Endothelial cell of umbilical vein (primary cell): ENCODE measurements around the gene LILRA1.

Source experiments
- CTCF ChIP-seq, 2 donors: IDR thresholded peaks; 1 replicate in 1 of 2; 2 replicates in 1 of 2; pipeline ENCODE4 v1.5.1; 2011; ENCODE audit warnings: low read length in 2 of 2, mild to moderate bottlenecking in 2 of 2, moderate library complexity in 2 of 2, control low read depth in 1 of 2, inconsistent platforms in 1 of 2, low read depth in 1 of 2; ENCODE audit not compliant: insufficient read depth in 1 of 2; ENCODE audit errors: extremely low read depth in 1 of 2
- EZH2 ChIP-seq: IDR thresholded peaks from 2 replicates; pipeline ENCODE4 v1.6.1; 2012; ENCODE audit warnings: borderline replicate concordance, low read depth, mild to moderate bottlenecking, moderate library complexity, low read length, inconsistent platforms; ENCODE audit not compliant: severe bottlenecking
- FOS ChIP-seq: IDR thresholded peaks from 2 replicates; pipeline ENCODE4 v1.6.1; 2011; ENCODE audit warnings: mild to moderate bottlenecking, low read length, moderate library complexity, borderline replicate concordance; ENCODE audit not compliant: insufficient read depth
- JUN ChIP-seq: IDR thresholded peaks from 2 replicates; pipeline ENCODE4 v1.6.1; 2011; ENCODE audit warnings: borderline replicate concordance, low read depth; ENCODE audit not compliant: insufficient read length, insufficient read depth
- MYC ChIP-seq: IDR thresholded peaks from one replicate; pipeline ENCODE4 v1.6.1; 2011; ENCODE audit warnings: mild to moderate bottlenecking, low read depth, low read length
- POLR2A ChIP-seq: IDR thresholded peaks from 2 replicates; pipeline ENCODE4 v1.6.1; 2012; ENCODE audit warnings: low read depth, mild to moderate bottlenecking, control low read depth, low read length
- POLR2AphosphoS5 ChIP-seq: IDR thresholded peaks from 2 replicates; pipeline ENCODE4 v1.6.1; 2012; ENCODE audit warnings: low read depth, mild to moderate bottlenecking, control low read depth, low read length, moderate library complexity; ENCODE audit not compliant: insufficient read depth

GRCh38 chr19:54606891-54607784 lies 13.7 kb downstream of the LILRA1 start:
- TF ChIP-seq CTCF (IDR thresholded peaks at IDR 0.05; ENCODE audit: extremely low read depth in 1 of 2, insufficient read depth in 1 of 2, low read depth in 1 of 2, low read length in 2 of 2) (no peak), EZH2 (no peak), FOS (no peak), JUN (no peak), MYC (no peak), POLR2A (no peak), POLR2AphosphoS5 (no peak)
